ENCODE measurements around the gene UBE2J1.
"Not testable (repeated sequence)": the region's sequence is repeated elsewhere in the genome, so short reads cannot be mapped to it uniquely, and the experiment has no call there.

Gene UBE2J1

DNA sequence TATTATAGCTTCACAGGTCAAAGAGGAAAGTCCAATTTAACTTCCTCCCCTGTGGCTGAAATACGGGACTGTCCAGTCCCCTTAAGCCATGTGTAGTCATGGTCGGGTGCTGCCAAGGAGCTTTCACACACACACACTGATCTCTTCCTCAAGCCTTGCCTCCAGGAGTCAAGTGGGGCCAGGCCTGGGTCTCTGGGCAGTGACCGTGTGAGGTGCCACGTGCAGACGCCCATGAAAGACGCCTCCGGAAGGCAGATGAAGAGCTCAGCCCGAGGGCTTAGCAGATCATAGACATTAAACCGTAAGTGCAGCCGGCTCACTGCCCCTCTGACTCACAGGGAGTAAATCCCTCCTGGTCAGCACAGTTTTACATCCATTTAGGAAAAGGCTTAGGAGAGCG is 41.6 kb downstream of the UBE2J1 start:
- Histone ChIP-seq H3K4me3 (ENCODE audit: low read length) (no peak overlapping the region), H3K4me1 (ENCODE audit: control insufficient read depth, low read length) (peaks cover 17% of the 10 kb centered on the region), H3K27me3 (ENCODE audit: control insufficient read depth, low read length) (no peaks in the 10 kb centered on the region), H3K79me2 (ENCODE audit: control insufficient read depth, low read length) (no peaks in the 10 kb centered on the region), H3K27ac (ENCODE audit: low read depth, low read length) (no peak overlapping the region), H3K9me3 (ENCODE audit: control insufficient read depth, insufficient read depth, low read length) (no peaks in the 10 kb centered on the region), H3F3A (ENCODE audit: control insufficient read depth, insufficient read depth) (no peaks in the 10 kb centered on the region), H3K4me2 (ENCODE audit: low read length) (no peak overlapping the region), H3K9me2 (replicated peaks; ENCODE audit: control insufficient read depth, low read length) (no peaks in the 10 kb centered on the region), H4K20me1 (ENCODE audit: control insufficient read depth, insufficient read depth, low read depth, low read length) (no peaks in the 10 kb centered on the region), H3K36me3 (ENCODE audit: control insufficient read depth, low read length) (0 out of 2 replicates have a peak, but pooled peaks cover 3% of the 10 kb centered on the region)
- no peak for TF ChIP-seq EZH2phosphoT487 (IDR thresholded peaks at IDR 0.05; ENCODE audit: borderline replicate concordance, low read length)
- TF ChIP-seq, protein P1, sequence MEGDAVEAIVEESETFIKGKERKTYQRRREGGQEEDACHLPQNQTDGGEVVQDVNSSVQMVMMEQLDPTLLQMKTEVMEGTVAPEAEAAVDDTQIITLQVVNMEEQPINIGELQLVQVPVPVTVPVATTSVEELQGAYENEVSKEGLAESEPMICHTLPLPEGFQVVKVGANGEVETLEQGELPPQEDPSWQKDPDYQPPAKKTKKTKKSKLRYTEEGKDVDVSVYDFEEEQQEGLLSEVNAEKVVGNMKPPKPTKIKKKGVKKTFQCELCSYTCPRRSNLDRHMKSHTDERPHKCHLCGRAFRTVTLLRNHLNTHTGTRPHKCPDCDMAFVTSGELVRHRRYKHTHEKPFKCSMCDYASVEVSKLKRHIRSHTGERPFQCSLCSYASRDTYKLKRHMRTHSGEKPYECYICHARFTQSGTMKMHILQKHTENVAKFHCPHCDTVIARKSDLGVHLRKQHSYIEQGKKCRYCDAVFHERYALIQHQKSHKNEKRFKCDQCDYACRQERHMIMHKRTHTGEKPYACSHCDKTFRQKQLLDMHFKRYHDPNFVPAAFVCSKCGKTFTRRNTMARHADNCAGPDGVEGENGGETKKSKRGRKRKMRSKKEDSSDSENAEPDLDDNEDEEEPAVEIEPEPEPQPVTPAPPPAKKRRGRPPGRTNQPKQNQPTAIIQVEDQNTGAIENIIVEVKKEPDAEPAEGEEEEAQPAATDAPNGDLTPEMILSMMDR (IDR thresholded peaks at IDR 0.05; ENCODE audit: low read depth, low read length, poor library complexity, severe bottlenecking), result no peak

DNA sequence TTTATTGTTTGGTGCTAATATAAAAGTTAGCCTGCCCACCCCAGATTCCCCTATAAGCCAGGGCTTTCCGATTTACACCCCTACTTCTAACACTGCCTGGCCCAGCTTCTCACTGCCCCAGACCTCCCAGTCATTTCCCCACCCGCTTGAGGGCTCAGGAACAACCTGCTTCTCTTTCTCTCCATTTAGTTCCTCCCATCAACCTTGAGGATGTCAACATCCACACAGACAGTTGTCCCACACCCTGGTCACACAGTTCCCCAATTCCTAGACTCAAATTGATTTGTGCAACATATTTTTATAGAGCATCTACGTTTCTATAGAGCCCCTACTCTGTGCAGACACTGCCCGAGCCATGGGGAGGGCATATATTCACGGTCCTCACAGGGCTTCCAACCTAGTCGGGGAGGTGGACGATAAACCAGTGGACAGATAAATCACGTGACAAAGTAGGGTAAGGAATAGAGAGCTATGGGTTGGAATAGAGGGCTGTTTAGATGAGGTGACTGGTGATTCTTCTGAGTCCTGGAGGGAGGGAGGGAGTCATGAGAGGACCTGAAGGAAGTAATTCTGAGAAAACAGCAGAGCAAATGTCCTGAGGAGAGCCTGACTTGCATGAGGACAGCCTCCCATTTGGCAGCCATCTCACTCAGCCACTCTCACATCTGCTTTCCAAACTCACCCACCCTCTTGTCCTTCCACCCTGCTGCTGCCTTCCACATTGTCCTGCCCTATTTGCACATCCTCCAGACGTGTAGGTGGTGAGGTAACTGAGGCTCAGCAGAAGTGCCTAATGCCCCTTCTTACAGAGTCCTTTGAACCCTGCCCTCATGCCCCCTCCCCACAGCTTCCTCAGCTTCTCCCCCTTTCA is 43.8 kb downstream of the UBE2J1 start:
- Histone ChIP-seq H3K4me2 (ENCODE audit: low read length) (no peak overlapping the region), H3K36me3 (ENCODE audit: control insufficient read depth, low read length) (no peaks in the 10 kb centered on the region), H3K27me3 (ENCODE audit: control insufficient read depth, low read length) (no peaks in the 10 kb centered on the region), H3K4me1 (ENCODE audit: control insufficient read depth, low read length) (peaks cover 17% of the 10 kb centered on the region), H3K79me2 (ENCODE audit: control insufficient read depth, low read length) (no peaks in the 10 kb centered on the region), H4K20me1 (ENCODE audit: control insufficient read depth, insufficient read depth, low read depth, low read length) (no peaks in the 10 kb centered on the region), H3K9me2 (replicated peaks; ENCODE audit: control insufficient read depth, low read length) (no peaks in the 10 kb centered on the region), H3K9me3 (ENCODE audit: control insufficient read depth, insufficient read depth, low read length) (no peaks in the 10 kb centered on the region), H3F3A (ENCODE audit: control insufficient read depth, insufficient read depth) (no peaks in the 10 kb centered on the region), H3K27ac (ENCODE audit: low read depth, low read length) (no peak overlapping the region), H3K4me3 (ENCODE audit: low read length) (no peak overlapping the region)
- no peak for TF ChIP-seq EZH2phosphoT487 (IDR thresholded peaks at IDR 0.05; ENCODE audit: borderline replicate concordance, low read length)
- TF ChIP-seq, protein P1 (IDR thresholded peaks at IDR 0.05; ENCODE audit: low read depth, low read length, poor library complexity, severe bottlenecking), result no peak

DNA sequence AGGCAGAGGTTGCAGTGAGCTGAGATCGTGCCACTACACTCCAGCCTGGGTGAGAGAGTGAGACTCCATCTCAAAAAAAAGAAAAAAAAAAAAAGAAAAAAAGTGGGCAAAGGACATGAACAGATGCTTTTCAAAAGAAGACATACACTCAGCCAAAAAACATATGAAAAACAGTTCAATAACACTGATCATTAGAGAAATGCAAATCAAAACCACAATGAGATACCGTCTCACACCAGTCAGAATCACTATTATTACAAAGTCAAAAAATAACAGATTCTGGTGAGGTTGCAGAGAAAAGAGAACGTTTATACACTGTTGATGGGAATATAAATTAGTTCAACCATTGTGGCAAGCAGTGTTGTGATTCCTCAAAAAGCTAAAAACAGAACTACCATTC is 48.0 kb downstream of the UBE2J1 start:
- not testable (repeated sequence) for H3K36me3 ChIP-seq (ENCODE audit: control insufficient read depth, low read length); H3K27me3 ChIP-seq (ENCODE audit: control insufficient read depth, low read length); H3K9me2 ChIP-seq (replicated peaks; ENCODE audit: control insufficient read depth, low read length); H3K27ac ChIP-seq (ENCODE audit: low read depth, low read length); H3K79me2 ChIP-seq (ENCODE audit: control insufficient read depth, low read length); H3F3A ChIP-seq (ENCODE audit: control insufficient read depth, insufficient read depth); H3K4me3 ChIP-seq (ENCODE audit: low read length); H3K4me1 ChIP-seq (ENCODE audit: control insufficient read depth, low read length); H4K20me1 ChIP-seq (ENCODE audit: control insufficient read depth, insufficient read depth, low read depth, low read length); H3K4me2 ChIP-seq (ENCODE audit: low read length); H3K9me3 ChIP-seq (ENCODE audit: control insufficient read depth, insufficient read depth, low read length)

DNA sequence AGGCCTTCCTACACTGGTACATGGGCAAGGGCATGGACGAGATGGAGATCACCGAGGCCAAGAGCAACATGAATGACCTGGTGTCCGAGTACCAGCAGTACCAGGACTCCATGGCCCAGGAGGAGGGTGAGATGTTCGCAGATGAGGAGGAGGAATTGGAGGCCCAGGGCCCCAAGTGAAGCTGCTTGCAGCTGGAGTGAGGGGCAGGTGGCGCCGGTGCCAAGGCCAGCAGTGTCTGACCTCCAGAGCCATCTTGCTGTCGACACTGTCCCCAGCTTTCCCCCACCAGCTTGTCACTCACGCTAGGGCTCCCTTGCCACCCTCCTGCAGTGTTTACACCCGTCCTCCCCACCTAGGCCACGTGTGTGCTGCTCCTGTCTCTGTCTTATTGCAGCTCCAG is 49.6 kb downstream of the UBE2J1 start:
- no peaks in the 10 kb centered on the region for H3K79me2 ChIP-seq (ENCODE audit: control insufficient read depth, low read length)
- H3K9me3 ChIP-seq (ENCODE audit: control insufficient read depth, insufficient read depth, low read length), result no peaks in the 10 kb centered on the region; the same call in none of the 2 replicates
- no peak for TF ChIP-seq EZH2phosphoT487 (IDR thresholded peaks at IDR 0.05; ENCODE audit: borderline replicate concordance, low read length)
- TF ChIP-seq, protein P1 (IDR thresholded peaks at IDR 0.05; ENCODE audit: low read depth, low read length, poor library complexity, severe bottlenecking), result no peak
- no peaks in the 10 kb centered on the region for H3K9me2 ChIP-seq (replicated peaks; ENCODE audit: control insufficient read depth, low read length)
- no peaks in the 10 kb centered on the region for H4K20me1 ChIP-seq (ENCODE audit: control insufficient read depth, insufficient read depth, low read depth, low read length)
- no peaks in the 10 kb centered on the region for H3K36me3 ChIP-seq (ENCODE audit: control insufficient read depth, low read length)
- no peak overlapping the region for H3K27ac ChIP-seq (ENCODE audit: low read depth, low read length)
- no peak overlapping the region for H3K4me2 ChIP-seq (ENCODE audit: low read length)
- no peak overlapping the region for H3K4me3 ChIP-seq (ENCODE audit: low read length)
- peaks cover 8% of the 10 kb centered on the region for H3K4me1 ChIP-seq (ENCODE audit: control insufficient read depth, low read length)
- no peaks in the 10 kb centered on the region for H3F3A ChIP-seq (ENCODE audit: control insufficient read depth, insufficient read depth)
- no peaks in the 10 kb centered on the region for H3K27me3 ChIP-seq (ENCODE audit: control insufficient read depth, low read length)

All from DOHH2 (cell line).